Loucy (cell line): Measurements from ENCODE around the gene MTNR1A.

Experiments used
- H2AFZ ChIP-seq: fragments of 200-600 bp; sonication (generic); 2 replicates; pipeline ENCODE4 v1.6.0; 2016; ENCODE audit warnings: antibody characterized with exemption, mild to moderate bottlenecking, low read length, moderate library complexity
- H3F3A ChIP-seq: fragments of 200-600 bp; 2 replicates; pipeline ENCODE4 v1.6.0; 2016; ENCODE audit warnings: antibody characterized with exemption, low read depth, mild to moderate bottlenecking
- H3K27me3 ChIP-seq: fragments of 200-600 bp; sonication (generic); 2 replicates; pipeline ENCODE4 v1.6.1; 2014; ENCODE audit warnings: low read length, mild to moderate bottlenecking; ENCODE audit not compliant: insufficient read depth, poor library complexity, severe bottlenecking
- H3K36me3 ChIP-seq: fragments of 200-600 bp; sonication (generic); 2 replicates; pipeline ENCODE4 v1.6.1; 2016; ENCODE audit warnings: low read length; ENCODE audit not compliant: insufficient read depth
- H3K4me1 ChIP-seq: fragments of 200-600 bp; sonication (generic); 2 replicates; pipeline ENCODE4 v1.5.1; 2014; ENCODE audit warnings: low read length, mild to moderate bottlenecking; ENCODE audit not compliant: insufficient read depth, poor library complexity, severe bottlenecking
- H3K4me2 ChIP-seq: fragments of 200-600 bp; sonication (generic); 2 replicates; pipeline ENCODE4 v1.6.0; 2014; ENCODE audit warnings: antibody characterized with exemption, low read length, low read depth, mild to moderate bottlenecking; ENCODE audit not compliant: poor library complexity, severe bottlenecking
- H3K4me3 ChIP-seq: fragments of 200-600 bp; sonication (generic); 2 replicates; pipeline ENCODE4 v1.5.1; 2014; ENCODE audit warnings: low read length, mild to moderate bottlenecking, mixed read lengths; ENCODE audit not compliant: poor library complexity, severe bottlenecking
- H3K79me2 ChIP-seq: fragments of 200-600 bp; sonication (generic); 2 replicates; pipeline ENCODE4 v1.6.1; 2014; ENCODE audit warnings: low read length; ENCODE audit not compliant: insufficient read depth
- H3K9ac ChIP-seq: fragments of 200-600 bp; sonication (generic); 2 replicates; pipeline ENCODE4 v1.6.0; 2014; ENCODE audit warnings: mild to moderate bottlenecking, low read depth, low read length, moderate library complexity; ENCODE audit not compliant: poor library complexity, severe bottlenecking
- H3K9me2 ChIP-seq: fragments of 200-600 bp; sonication (generic); replicated peaks from 2 replicates; pipeline ENCODE4 v1.6.1; 2016; ENCODE audit warnings: low read depth, low read length, mixed read lengths
- H3K9me3 ChIP-seq: fragments of 200-600 bp; sonication (generic); 2 replicates; pipeline ENCODE4 v1.6.1; 2014; ENCODE audit warnings: mild to moderate bottlenecking, antibody characterized with exemption, low read length, low read depth; ENCODE audit not compliant: insufficient read depth
- H4K20me1 ChIP-seq: fragments of 200-600 bp; sonication (generic); 2 replicates; pipeline ENCODE4 v1.6.0; 2014; ENCODE audit warnings: antibody characterized with exemption, low read length, mild to moderate bottlenecking; ENCODE audit not compliant: insufficient read depth, poor library complexity, severe bottlenecking
- EZH2phosphoT487 ChIP-seq: fragments of 200-600 bp; IDR thresholded peaks from 2 replicates; pipeline ENCODE4 v1.6.1; 2018; ENCODE audit warnings: antibody characterized with exemption, mild to moderate bottlenecking, moderate library complexity, borderline replicate concordance
- TF ChIP-seq, protein P1 (sequence below): fragments of 200-600 bp; sonication (generic); conservative IDR thresholded peaks from 2 replicates; pipeline ENCODE4 v1.5.1; 2014; ENCODE audit warnings: mild to moderate bottlenecking, antibody characterized with exemption, low read length

MTNR1A gene

DNA sequence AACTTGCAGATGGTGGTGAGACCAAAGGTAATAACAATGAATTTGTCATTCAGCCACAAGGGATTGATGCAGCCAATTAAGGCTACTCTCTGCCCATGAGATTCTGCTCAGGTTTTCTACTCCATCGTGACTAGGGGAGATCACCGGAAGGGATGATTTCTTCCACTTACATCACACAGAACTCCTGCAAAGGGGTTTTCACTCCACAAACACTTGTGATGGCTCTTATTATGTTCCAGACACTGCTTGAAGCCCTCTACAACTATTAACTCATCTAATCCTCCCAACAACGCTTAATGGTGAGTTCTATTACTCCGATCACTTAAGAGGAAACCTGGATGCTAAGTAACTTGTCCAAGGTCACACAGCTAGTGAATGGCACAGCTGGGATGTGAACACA is 55.9 kb downstream of the MTNR1A start:
- Histone ChIP-seq H3K27me3 (no peaks in the 10 kb centered on the region), H3F3A (no peaks in the 10 kb centered on the region), H2AFZ (no peak overlapping the region), H3K4me1 (no peaks in the 10 kb centered on the region), H3K36me3 (no peaks in the 10 kb centered on the region), H3K9me3 (peaks cover 11% of the 10 kb centered on the region; the same call in 1 of the 2 replicates), H3K9me2 (no peaks in the 10 kb centered on the region), H3K79me2 (no peaks in the 10 kb centered on the region), H3K9ac (no peak overlapping the region), H3K4me2 (no peak overlapping the region), H4K20me1 (no peaks in the 10 kb centered on the region), H3K4me3 (no peak overlapping the region)
- TF ChIP-seq, protein P1, sequence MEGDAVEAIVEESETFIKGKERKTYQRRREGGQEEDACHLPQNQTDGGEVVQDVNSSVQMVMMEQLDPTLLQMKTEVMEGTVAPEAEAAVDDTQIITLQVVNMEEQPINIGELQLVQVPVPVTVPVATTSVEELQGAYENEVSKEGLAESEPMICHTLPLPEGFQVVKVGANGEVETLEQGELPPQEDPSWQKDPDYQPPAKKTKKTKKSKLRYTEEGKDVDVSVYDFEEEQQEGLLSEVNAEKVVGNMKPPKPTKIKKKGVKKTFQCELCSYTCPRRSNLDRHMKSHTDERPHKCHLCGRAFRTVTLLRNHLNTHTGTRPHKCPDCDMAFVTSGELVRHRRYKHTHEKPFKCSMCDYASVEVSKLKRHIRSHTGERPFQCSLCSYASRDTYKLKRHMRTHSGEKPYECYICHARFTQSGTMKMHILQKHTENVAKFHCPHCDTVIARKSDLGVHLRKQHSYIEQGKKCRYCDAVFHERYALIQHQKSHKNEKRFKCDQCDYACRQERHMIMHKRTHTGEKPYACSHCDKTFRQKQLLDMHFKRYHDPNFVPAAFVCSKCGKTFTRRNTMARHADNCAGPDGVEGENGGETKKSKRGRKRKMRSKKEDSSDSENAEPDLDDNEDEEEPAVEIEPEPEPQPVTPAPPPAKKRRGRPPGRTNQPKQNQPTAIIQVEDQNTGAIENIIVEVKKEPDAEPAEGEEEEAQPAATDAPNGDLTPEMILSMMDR = no peak
- no peak for TF ChIP-seq EZH2phosphoT487

DNA sequence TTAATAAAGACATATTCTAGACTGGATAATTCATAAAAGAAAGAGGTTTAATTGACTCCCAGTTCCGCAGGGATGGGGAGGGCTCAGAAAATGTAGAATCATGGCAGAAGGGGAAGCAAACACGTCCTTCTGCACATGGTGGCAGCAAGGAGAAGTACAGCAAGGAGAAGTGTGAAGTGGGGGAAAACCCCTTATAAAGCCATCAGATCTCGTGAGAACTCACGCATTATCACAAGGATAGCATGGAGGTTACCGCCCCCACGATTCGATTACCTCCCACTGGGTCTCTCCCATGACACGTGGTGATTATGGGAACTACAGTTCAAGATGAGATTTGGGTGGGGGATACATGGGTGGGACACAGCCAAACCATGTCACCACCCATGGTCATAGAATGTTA is 58.3 kb downstream of the MTNR1A start:
- Histone ChIP-seq H3K9ac (no peak overlapping the region), H2AFZ (no peak overlapping the region), H3K4me2 (no peak overlapping the region), H4K20me1 (no peaks in the 10 kb centered on the region), H3K9me2 (no peaks in the 10 kb centered on the region), H3K4me3 (no peak overlapping the region), H3K27me3 (no peaks in the 10 kb centered on the region), H3K79me2 (no peaks in the 10 kb centered on the region), H3K9me3 (peaks cover 24% of the 10 kb centered on the region; the same call in 1 of the 2 replicates), H3F3A (no peaks in the 10 kb centered on the region), H3K36me3 (no peaks in the 10 kb centered on the region), H3K4me1 (no peaks in the 10 kb centered on the region)
- TF ChIP-seq, protein P1 = no peak
- TF ChIP-seq EZH2phosphoT487 = no peak

DNA sequence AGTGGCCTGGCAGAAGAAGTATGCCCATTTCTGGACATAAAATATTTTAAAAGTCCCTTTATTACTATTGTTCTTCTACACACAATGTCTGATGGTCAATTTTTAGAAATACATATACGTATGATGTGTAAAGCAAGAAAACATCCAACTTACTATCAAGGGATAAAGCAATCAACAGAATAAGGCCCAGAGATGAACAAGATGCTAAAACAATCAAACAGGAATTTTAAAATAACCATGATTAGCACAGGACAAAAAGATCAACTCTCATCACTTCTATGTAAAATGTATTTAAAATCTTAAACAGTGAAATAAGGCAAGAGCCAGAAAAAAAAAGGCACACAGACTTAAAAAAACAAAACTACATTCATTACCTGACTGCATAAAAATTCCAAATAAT is 60.9 kb downstream of the MTNR1A start:
- Histone ChIP-seq H3F3A (no peaks in the 10 kb centered on the region), H3K9ac (no peak overlapping the region), H3K4me2 (no peak overlapping the region), H3K4me3 (no peak overlapping the region), H3K36me3 (no peaks in the 10 kb centered on the region), H3K9me2 (no peaks in the 10 kb centered on the region), H3K27me3 (no peaks in the 10 kb centered on the region), H2AFZ (no peak overlapping the region), H3K79me2 (no peaks in the 10 kb centered on the region), H3K9me3 (peaks cover 32% of the 10 kb centered on the region; the same call in 1 of the 2 replicates), H4K20me1 (no peaks in the 10 kb centered on the region), H3K4me1 (no peaks in the 10 kb centered on the region)
- TF ChIP-seq, protein P1 = no peak
- no peak for TF ChIP-seq EZH2phosphoT487
